Erythroblast (primary cell): ENCODE data around the gene SPG11.

Experiments used
- GATA1 ChIP-seq: IDR thresholded peaks from 2 replicates; pipeline ENCODE4 v1.6.1; 2011; ENCODE audit warnings: low read depth, mild to moderate bottlenecking, control low read depth, low read length, moderate library complexity
- POLR2A ChIP-seq: IDR thresholded peaks from 2 replicates; pipeline ENCODE4 v1.6.1; 2011; ENCODE audit warnings: mild to moderate bottlenecking, low read length

DNA sequence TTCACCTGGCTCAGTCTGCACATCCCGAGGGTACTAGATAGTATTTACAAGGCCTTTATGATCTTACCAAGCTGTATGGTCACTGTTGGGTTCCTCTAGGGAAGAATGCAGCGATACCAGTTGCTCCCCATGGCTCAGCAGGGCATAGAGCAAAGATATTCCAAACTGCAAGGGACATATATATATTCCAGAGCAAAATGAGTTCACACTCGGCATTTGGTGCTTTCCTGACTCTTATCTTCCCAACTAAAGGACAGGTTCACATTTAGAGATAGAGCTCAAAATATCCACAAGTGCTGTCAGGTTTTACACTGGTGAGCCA is 3.5 kb upstream of the SPG11 start:
- no peak for TF ChIP-seq POLR2A
- TF ChIP-seq GATA1 = no peak
